Hypothalamus (tissue), 51 donors: ENCODE data around the gene CBFA2T3.

Source experiments
- DNase-seq, 51 donors: peaks; one replicate each; lab custom pipeline; 2025; lab: John Stamatoyannopoulos, UW

Gene CBFA2T3

GRCh38 chr16:88914750-88915368 lies 62.1 kb downstream of the CBFA2T3 start:
- DNase-seq: no peak

DNA sequence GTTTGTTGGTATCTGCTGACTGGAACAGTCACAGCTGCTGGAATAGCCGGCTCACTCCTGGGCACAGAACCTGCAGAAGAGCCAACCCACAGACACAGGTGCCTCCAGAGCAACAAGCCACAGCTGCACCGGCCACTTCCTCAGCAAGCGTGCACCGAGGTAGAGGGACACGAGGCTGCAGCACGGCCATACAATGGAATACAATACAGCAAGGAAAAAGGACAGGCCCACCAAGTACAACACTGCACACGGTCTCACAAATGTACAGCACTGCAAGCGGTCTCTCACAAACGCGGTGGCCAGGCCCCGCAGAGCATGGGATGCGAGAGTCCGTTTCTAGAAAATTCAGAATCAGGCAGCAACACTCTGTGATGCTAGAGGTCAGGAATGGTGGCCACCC lies 63.1 kb downstream of the CBFA2T3 start:
- DNase-seq: no peak

- no peak for DNase-seq
These were observed 63.9 kb downstream of the CBFA2T3 start for GRCh38 chr16:88913001-88913612.

- DNase-seq: no peak
These were observed 64.5 kb downstream of the CBFA2T3 start for GRCh38 chr16:88912556-88912955.

GRCh38 chr16:88911946-88912310 lies 65.1 kb downstream of the CBFA2T3 start:
- DNase-seq: no peak

- DNase-seq: no peak
These were observed 65.7 kb downstream of the CBFA2T3 start for GRCh38 chr16:88911136-88911945.

GRCh38 chr16:88910284-88911135 lies 66.5 kb downstream of the CBFA2T3 start:
- no peak for DNase-seq

DNA sequence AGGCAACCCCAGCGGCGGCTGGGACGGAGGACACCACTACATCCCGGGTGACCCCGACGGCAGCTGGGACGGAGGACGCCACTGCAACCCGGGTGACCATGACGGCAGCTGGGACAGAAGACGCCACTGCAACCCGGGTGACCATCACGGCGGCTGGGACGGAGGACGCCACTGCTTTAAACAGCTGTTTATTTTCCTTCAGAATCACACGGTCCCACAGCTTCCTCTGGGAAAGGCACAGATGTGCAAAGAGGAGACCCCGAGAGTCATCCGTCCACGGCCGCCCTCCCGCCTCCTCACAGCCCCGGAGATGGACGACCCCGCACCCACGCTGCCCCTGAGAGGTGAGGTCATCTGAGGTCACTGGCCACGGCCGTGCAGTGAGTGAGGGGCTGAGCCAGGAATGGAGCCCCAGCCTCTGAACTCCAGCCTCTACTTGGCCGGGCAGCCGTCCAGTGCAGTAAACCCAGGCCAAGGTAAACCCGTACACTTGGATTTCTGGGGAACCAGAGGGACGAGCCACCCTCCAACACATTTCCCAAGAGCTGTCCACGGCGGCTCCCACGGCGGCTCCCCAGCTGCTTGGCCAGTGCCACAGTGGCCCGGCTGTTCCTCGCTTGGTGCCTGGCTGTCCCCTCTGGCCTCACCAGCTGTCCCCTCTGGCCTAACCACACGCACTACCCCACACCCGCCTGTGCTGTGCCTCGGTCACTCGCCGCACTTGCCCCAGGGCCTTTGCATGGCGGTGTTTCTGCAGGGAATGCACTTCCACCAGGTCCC lies 67.4 kb downstream of the CBFA2T3 start:
- DNase-seq: no peak

DNA sequence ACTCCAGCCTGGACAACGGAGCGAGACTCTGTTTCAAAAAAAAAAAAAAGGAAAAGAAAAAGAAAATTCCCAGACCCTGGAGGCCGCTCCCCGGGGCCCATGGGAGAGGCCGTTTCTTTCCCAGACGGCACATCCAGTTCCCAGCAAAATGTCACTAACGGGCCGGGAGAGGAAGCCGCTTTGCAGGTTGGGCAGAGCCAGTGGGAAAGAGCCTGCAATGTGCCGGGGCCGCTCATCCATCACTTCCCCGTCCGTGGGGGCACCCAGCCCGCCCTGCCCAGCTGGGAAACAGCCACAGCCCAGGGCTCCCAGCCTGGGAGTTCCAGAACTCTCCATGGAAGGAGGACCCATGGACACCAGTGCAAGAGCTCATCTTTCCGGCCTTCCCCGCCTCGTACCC lies 68.7 kb downstream of the CBFA2T3 start:
- DNase-seq: no peak

DNA sequence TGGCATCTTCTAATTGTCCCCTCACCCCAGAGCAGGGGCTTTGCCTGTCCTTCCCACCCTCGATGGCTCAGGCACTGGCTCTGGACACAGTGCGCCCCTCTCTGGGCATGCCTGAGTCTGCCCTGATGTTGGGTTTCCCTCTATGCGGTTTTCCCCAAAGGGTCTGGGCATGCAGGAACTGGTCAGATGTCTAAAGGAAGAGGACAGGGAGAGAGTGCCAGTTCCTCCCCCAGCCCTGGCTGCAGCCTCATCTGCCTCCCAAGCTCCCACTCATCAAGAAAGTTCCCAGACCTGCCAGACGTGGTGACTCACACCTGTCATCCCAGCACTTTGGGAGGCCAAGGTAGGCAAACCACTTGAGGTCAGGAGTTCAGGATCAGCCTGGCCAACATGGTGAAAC lies 69.2 kb downstream of the CBFA2T3 start:
- no peak for DNase-seq

DNA sequence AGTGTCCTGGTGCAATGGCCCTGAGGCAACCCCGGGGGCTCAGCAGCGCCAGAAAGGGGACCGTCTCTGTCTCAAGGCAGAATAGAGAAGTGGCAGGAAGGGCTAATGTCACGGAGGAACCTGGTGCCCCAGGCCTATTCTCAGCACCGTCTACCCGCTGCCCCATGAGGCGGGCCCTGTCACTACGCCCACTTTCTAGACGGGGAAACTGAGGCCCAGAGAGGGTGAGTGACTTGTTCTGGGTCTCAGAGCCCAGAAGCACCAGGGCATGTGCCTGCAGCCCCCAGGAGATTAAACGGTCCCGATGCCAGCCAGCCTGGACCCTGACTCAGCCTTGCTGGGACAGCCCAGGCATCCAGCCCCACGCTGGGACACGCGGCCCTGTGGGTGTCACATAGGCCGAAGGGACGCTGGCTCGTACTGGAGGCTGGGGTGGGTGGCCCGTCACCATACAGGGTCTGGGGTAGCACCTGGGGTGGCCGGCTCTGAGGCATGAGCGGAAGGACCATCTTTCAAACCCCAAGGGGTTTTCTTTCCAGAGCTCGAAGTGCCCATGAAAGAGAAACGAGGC lies 70.4 kb downstream of the CBFA2T3 start:
- DNase-seq: no peak

DNA sequence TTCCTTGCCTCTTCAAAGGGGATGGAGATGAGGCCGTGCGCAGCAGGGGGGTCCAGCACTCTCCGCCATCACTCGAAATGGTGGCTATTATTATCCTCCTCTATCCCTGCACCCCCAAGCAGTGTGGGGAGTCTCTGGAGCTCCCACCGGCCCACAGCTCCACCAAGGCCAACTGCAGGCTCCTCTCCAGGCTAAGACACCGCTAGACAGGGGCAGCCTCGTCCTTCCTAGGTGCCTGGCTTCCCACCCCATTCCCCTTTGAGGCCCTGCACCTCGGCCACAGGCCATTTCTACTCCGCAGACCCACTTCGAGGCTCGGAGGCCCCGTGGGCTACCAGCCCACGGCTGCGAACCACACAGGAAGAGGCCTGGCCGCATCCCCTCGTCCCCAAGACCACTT lies 71.0 kb downstream of the CBFA2T3 start:
- no peak for DNase-seq

GRCh38 chr16:88905563-88905962 lies 71.4 kb downstream of the CBFA2T3 start:
- DNase-seq: no peak

DNA sequence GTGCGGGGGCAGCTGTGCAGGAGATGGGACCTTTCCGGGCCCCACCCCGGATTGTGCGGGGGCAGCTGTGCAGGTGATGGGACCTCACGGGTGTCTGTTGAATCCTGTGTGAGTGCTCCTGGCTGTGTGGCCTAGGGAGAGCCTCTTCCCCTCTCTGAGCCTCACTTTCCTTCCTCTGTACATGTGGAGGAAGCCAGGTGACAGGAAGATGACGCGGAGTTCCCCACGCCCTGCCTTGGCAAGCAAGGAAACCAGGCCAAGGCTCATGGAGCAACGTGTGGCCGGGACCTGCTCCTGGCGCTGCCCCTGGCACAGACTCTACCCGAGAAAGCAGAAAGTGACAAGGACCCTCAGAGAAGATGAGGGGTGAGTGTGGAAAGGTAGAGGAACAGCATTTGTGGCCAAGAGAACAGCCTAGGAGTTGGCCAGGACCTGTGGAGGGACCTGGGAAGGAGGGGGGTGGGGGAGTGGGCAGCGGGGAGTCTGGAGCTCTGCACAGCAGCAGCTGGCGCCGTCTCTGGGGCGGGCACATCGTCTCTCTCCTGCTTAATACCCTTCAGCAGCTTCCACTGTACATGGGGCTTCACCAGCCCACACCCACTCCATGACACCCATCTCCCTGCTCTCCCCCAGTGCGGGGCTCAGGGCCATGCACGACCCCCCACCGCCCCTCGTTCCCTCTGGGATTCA lies 72.2 kb downstream of the CBFA2T3 start:
- DNase-seq: no peak

GRCh38 chr16:88903267-88903666 lies 73.7 kb downstream of the CBFA2T3 start:
- DNase-seq: no peak

GRCh38 chr16:88902744-88903143 lies 74.3 kb downstream of the CBFA2T3 start:
- no peak for DNase-seq

GRCh38 chr16:88901718-88902337 lies 75.2 kb downstream of the CBFA2T3 start:
- DNase-seq: no peak

GRCh38 chr16:88900662-88901052 lies 76.3 kb downstream of the CBFA2T3 start:
- DNase-seq: no peak
